Heart left ventricle (tissue), 13 donors: ENCODE measurements around the gene OR2Y1.
"Not testable (repeated sequence)": the region's sequence is repeated elsewhere in the genome, so short reads cannot be mapped to it uniquely, and the experiment has no call there.

Experiments used
- POLR2A ChIP-seq, 2 donors: fragments of 450-650 bp; IDR thresholded peaks; one replicate each; pipeline ENCODE4 v1.6.1; 2017; ENCODE audit warnings: antibody characterized with exemption in 2 of 2, mild to moderate bottlenecking in 2 of 2, moderate library complexity in 2 of 2
- TF ChIP-seq, protein P1 (sequence below), 12 donors: fragments of 200-600 bp; sonication (generic) in 4 of 12; IDR thresholded peaks; one replicate each; pipeline versions ENCODE4 v1.5.0 to v1.8.0; 2018 to 2022; ENCODE audit warnings: antibody characterized with exemption in 12 of 12, mild to moderate bottlenecking in 5 of 12
- donor health status: ischemic (EF 13 %, LVEDD 7.1; RV severe dilation, severe dysfunction).
- donor health status: DM: no; HTN: yes; CAD: no.
- donor health status: DM: no; HTN: no; CAD: no.
- donor health status: ischemic (EF 25% LVEDD 6.9; RV normal size, moderate dysfunction).
- donor health status: ischemic (EF 25% LVEDD 5.7; RV mildly dilated, moderate dysfunction).
- donor health status: ischemic (EF 35%, LVEDD 5.7; RV mildly dilated, moderate dysfunction).
- donor health status: nonischemic (EF 11% LVEDD 7.7; RV severe dilation, severe dysfunction).
- donor health status: DM: yes; HTN: yes; CAD: no.
- donor health status: PGD.
- donor health status: ischemic (EF 29% LVEDD 5.4; RV normal size, mild dysfunction).
- donor health status: nonischemic (EF 23%, LVEDD 6.1; RV moderate dilation, normal function).

DNA sequence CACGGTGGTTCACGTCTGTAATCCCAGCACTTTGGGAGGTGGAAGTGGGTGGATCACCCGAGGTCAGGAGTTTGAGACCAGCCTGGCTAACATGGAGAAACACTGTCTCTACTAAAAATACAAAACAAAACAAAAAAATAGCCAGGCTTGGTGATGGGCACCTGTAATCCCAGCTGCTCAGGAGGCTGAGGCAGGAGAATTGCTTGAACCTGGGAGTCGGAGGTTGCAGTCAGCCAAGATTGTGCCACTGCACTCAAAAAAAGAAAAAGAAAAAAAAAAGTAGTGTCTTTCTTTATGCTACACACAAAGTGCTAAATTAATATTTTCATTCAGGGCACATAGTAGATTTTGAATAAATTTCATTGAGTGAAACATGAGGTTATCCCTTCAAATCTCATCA is 1.1 kb upstream of the OR2Y1 start:
- TF ChIP-seq, protein P1, sequence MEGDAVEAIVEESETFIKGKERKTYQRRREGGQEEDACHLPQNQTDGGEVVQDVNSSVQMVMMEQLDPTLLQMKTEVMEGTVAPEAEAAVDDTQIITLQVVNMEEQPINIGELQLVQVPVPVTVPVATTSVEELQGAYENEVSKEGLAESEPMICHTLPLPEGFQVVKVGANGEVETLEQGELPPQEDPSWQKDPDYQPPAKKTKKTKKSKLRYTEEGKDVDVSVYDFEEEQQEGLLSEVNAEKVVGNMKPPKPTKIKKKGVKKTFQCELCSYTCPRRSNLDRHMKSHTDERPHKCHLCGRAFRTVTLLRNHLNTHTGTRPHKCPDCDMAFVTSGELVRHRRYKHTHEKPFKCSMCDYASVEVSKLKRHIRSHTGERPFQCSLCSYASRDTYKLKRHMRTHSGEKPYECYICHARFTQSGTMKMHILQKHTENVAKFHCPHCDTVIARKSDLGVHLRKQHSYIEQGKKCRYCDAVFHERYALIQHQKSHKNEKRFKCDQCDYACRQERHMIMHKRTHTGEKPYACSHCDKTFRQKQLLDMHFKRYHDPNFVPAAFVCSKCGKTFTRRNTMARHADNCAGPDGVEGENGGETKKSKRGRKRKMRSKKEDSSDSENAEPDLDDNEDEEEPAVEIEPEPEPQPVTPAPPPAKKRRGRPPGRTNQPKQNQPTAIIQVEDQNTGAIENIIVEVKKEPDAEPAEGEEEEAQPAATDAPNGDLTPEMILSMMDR (IDR thresholded peaks at IDR 0.05): not testable (repeated sequence)
- TF ChIP-seq POLR2A (IDR thresholded peaks at IDR 0.05): not testable (repeated sequence)
